H9 (cell line): ENCODE measurements around the gene LMNTD1. TPM values are rescaled to one million over a fixed set of nuclear protein-coding genes. Genes with fewer than 3 reads are reported as not detected.

Experiments
- DNase-seq: peaks from one replicate; pipeline ENCODE4 v3.0.0-alpha.2; 2017
- H2AFZ ChIP-seq: one replicate; pipeline ENCODE4 v1.6.1; 2013; ENCODE audit warnings: mild to moderate bottlenecking, low read length, control low read depth, moderate library complexity
- H2AK5ac ChIP-seq: 2 replicates; pipeline ENCODE4 v1.6.1; 2013; ENCODE audit warnings: low read length, control low read depth, mixed read lengths; ENCODE audit not compliant: insufficient read length
- H2BK120ac ChIP-seq: one replicate; pipeline ENCODE4 v1.6.1; 2013; ENCODE audit warnings: low read depth, mild to moderate bottlenecking, low read length, control low read depth, inconsistent platforms; ENCODE audit not compliant: poor library complexity, severe bottlenecking
- H2BK12ac ChIP-seq: 2 replicates; pipeline ENCODE4 v1.6.1; 2013; ENCODE audit warnings: low read length, control low read depth, mixed read lengths, low read depth; ENCODE audit not compliant: insufficient read length
- H2BK15ac ChIP-seq: 2 replicates; pipeline ENCODE4 v1.6.1; 2013; ENCODE audit warnings: low read depth, low read length, control low read depth
- H2BK20ac ChIP-seq: one replicate; pipeline ENCODE4 v1.6.1; 2013; ENCODE audit warnings: low read depth, mild to moderate bottlenecking, low read length, control low read depth, inconsistent platforms; ENCODE audit not compliant: poor library complexity, severe bottlenecking
- H2BK5ac ChIP-seq: 2 replicates; pipeline ENCODE4 v1.6.1; 2013; ENCODE audit warnings: low read length, control low read depth, mixed read lengths; ENCODE audit not compliant: insufficient read length
- H3K14ac ChIP-seq: 2 replicates; pipeline ENCODE4 v1.6.1; 2013; ENCODE audit warnings: low read length, control low read depth; ENCODE audit not compliant: insufficient read depth
- H3K18ac ChIP-seq: 2 replicates; pipeline ENCODE4 v1.6.1; 2013; ENCODE audit warnings: low read depth, mild to moderate bottlenecking, mixed read lengths, low read length, control low read depth; ENCODE audit not compliant: insufficient read length
- H3K23ac ChIP-seq: 2 replicates; pipeline ENCODE4 v1.6.1; 2013; ENCODE audit warnings: low read length, control low read depth, mixed read lengths, low read depth; ENCODE audit not compliant: insufficient read length
- H3K23me2 ChIP-seq: 2 replicates; pipeline ENCODE4 v1.6.1; 2013; ENCODE audit warnings: low read depth, mild to moderate bottlenecking, mixed read lengths, low read length, control low read depth; ENCODE audit not compliant: insufficient read length, poor library complexity, severe bottlenecking
- H3K27ac ChIP-seq: 2 replicates; pipeline ENCODE4 v1.5.1; 2013; ENCODE audit warnings: low read length, control low read depth, mixed read lengths, low read depth; ENCODE audit not compliant: insufficient read length
- H3K27me3 ChIP-seq: 2 replicates; pipeline ENCODE4 v1.6.1; 2013; ENCODE audit warnings: low read length, control low read depth, inconsistent platforms; ENCODE audit not compliant: insufficient read depth
- H3K4ac ChIP-seq: 2 replicates; pipeline ENCODE4 v1.6.1; 2013; ENCODE audit warnings: low read depth, mild to moderate bottlenecking, control low read depth, inconsistent platforms, low read length, moderate library complexity
- H3K4me1 ChIP-seq: 2 replicates; pipeline ENCODE4 v1.6.1; 2013; ENCODE audit warnings: low read length, control low read depth, inconsistent platforms; ENCODE audit not compliant: insufficient read depth
- H3K4me2 ChIP-seq: 2 replicates; pipeline ENCODE4 v1.6.1; 2013; ENCODE audit warnings: low read length, control low read depth, mixed read lengths; ENCODE audit not compliant: insufficient read length, insufficient read depth
- H3K56ac ChIP-seq: 2 replicates; pipeline ENCODE4 v1.6.1; 2013; ENCODE audit warnings: low read depth, mild to moderate bottlenecking, mixed read lengths, low read length, control low read depth; ENCODE audit not compliant: insufficient read length
- H3K79me1 ChIP-seq: 2 replicates; pipeline ENCODE4 v1.6.1; 2013; ENCODE audit warnings: low read depth, mild to moderate bottlenecking, moderate library complexity, low read length, control low read depth, inconsistent platforms; ENCODE audit not compliant: insufficient read depth, poor library complexity, severe bottlenecking
- H3K79me2 ChIP-seq: 2 replicates; pipeline ENCODE4 v1.6.1; 2013; ENCODE audit warnings: low read length, control low read depth, inconsistent platforms; ENCODE audit not compliant: insufficient read depth
- H3K9ac ChIP-seq: 2 replicates; pipeline ENCODE4 v1.6.1; 2013; ENCODE audit warnings: low read length, control low read depth, mixed read lengths; ENCODE audit not compliant: insufficient read length; ENCODE audit errors: extremely low read depth
- H3K9me3 ChIP-seq: one replicate; pipeline ENCODE4 v1.6.1; 2013; ENCODE audit warnings: low read depth, low read length, inconsistent platforms; ENCODE audit not compliant: control insufficient read depth
- H3T11ph ChIP-seq: one replicate; pipeline ENCODE4 v1.6.1; 2013; ENCODE audit warnings: mild to moderate bottlenecking, low read length, control low read depth, inconsistent platforms
- H4K20me1 ChIP-seq: one replicate; pipeline ENCODE4 v1.6.1; 2013; ENCODE audit not compliant: control insufficient read depth, insufficient read length, insufficient read depth
- H4K5ac ChIP-seq: 2 replicates; pipeline ENCODE4 v1.6.1; 2013; ENCODE audit warnings: low read depth, mild to moderate bottlenecking, mixed read lengths, low read length, control low read depth; ENCODE audit not compliant: insufficient read length
- H4K8ac ChIP-seq: replicated peaks from 2 replicates; pipeline ENCODE4 v1.6.1; 2013; ENCODE audit warnings: low read length, control low read depth, mixed read lengths, low read depth; ENCODE audit not compliant: insufficient read length
- H4K91ac ChIP-seq: 2 replicates; pipeline ENCODE4 v1.6.1; 2013; ENCODE audit warnings: low read depth, mild to moderate bottlenecking, moderate library complexity, mixed read lengths, low read length, control low read depth; ENCODE audit not compliant: insufficient read length
- H3K27ac Mint-ChIP-seq, 3 experiments: 2 replicates in 2 of 3; 3 replicates in 1 of 3; pipeline ENCODE4 v1.8.0; 2020 to 2021; ENCODE audit warnings: mixed read lengths in 3 of 3, mild to moderate bottlenecking in 1 of 3, moderate library complexity in 1 of 3
- H3K27me3 Mint-ChIP-seq: 2 replicates; pipeline ENCODE4 v1.8.0; 2021; ENCODE audit warnings: low read depth, mild to moderate bottlenecking, moderate library complexity, mixed read lengths
- H3K36me3 Mint-ChIP-seq, 3 experiments: 2 replicates in 2 of 3; 3 replicates in 1 of 3; pipeline ENCODE4 v1.8.0; 2020 to 2021; ENCODE audit warnings: low read depth in 3 of 3, mixed read lengths in 3 of 3; ENCODE audit not compliant: insufficient read depth in 1 of 3
- H3K4me1 Mint-ChIP-seq, 2 experiments: 2 replicates each; pipeline ENCODE4 v1.8.0; 2020; ENCODE audit warnings: mixed read lengths in 2 of 2
- H3K4me3 Mint-ChIP-seq, 2 experiments: 2 replicates in 1 of 2; 3 replicates in 1 of 2; pipeline ENCODE4 v1.8.0; 2020 to 2021; ENCODE audit warnings: mild to moderate bottlenecking in 2 of 2, mixed read lengths in 2 of 2, moderate library complexity in 1 of 2
- H3K9me3 Mint-ChIP-seq, 2 experiments: 2 replicates in 1 of 2; 3 replicates in 1 of 2; pipeline ENCODE4 v1.8.0; 2020; ENCODE audit warnings: mild to moderate bottlenecking in 2 of 2, mixed read lengths in 2 of 2, moderate library complexity in 1 of 2
- CTCF ChIP-seq: fragments of 200-600 bp; sonication (generic); conservative IDR thresholded peaks from 3 replicates; pipeline ENCODE4 v1.8.0; 2021; ENCODE audit warnings: antibody characterized with exemption, mild to moderate bottlenecking
- WGBS: extraction: QIAGEN DNeasy Blood & Tissue Kit; methylation state at CpG from one replicate; pipeline ENCODE4 v1.1.7; 2013; ENCODE audit warnings: missing lambda C conversion rate, low lambda C conversion rate, mixed read lengths; ENCODE audit not compliant: insufficient read length; ENCODE audit errors: extremely low coverage; 5-methylcytosine and 5-hydroxymethylcytosine counted together
- total RNA-seq: library from RNA; stranded (reverse); gene quantifications from 2 replicates; pipeline ENCODE4 v1.2.1, GENCODE V29; 2021

Gene LMNTD1
- total RNA-seq, 1 experiment from 2014 or later = not detected

- Histone ChIP-seq H2AK5ac (no peak overlapping the region), H4K20me1 (no peaks in the 10 kb centered on the region), H3K4me1 (no peaks in the 10 kb centered on the region), H2BK120ac (no peak overlapping the region), H3K79me1 (no peaks in the 10 kb centered on the region), H3K9me3 (no peaks in the 10 kb centered on the region), H3K23ac (no peak overlapping the region), H3K18ac (no peak overlapping the region), H2AFZ (no peak overlapping the region), H3K79me2 (no peaks in the 10 kb centered on the region), H4K5ac (no peak overlapping the region), H3K9ac (no peak overlapping the region), H3K4me2 (no peak overlapping the region), H3K23me2 (no peaks in the 10 kb centered on the region), H3K4ac (no peak overlapping the region), H3K14ac (no peak overlapping the region), H2BK12ac (no peak overlapping the region), H2BK15ac (no peak overlapping the region), H2BK20ac (no peak overlapping the region), H3K27ac (no peak overlapping the region), H4K8ac (no peak overlapping the region), H3K27me3 (no peaks in the 10 kb centered on the region), H3K56ac (no peak overlapping the region), H4K91ac (no peak overlapping the region), H3T11ph (no peak overlapping the region), H2BK5ac (no peak overlapping the region)
- Mint-ChIP-seq H3K36me3 (peaks cover 0 to 7% (median 0%) of the 10 kb centered on the region in 3 experiments; a peak in 2 of 7 replicates), H3K4me1 (peaks cover 0 to 2% of the 10 kb centered on the region in 2 experiments; a peak in 1 of 4 replicates), H3K4me3 (no peak overlapping the region), H3K27me3 (peaks cover 1% of the 10 kb centered on the region; the same call in 1 of the 2 replicates), H3K27ac (no peak overlapping the region), H3K9me3 (peaks cover 0 to 6% of the 10 kb centered on the region in 2 experiments; a peak in 1 of 5 replicates)
- TF ChIP-seq CTCF = no peak
- no peak for DNase-seq
- WGBS = no CpG with 5 or more reads among the region's 2 CpGs
Observed at GRCh38 chr12:25531502-25532052, 21.5 kb downstream of the LMNTD1 start.
